CD4-positive, alpha-beta memory T cell (primary cell): ENCODE data around the gene TTC39C. TPM values are rescaled to one million over a fixed set of nuclear protein-coding genes. Genes with fewer than 3 reads are reported as not detected.
"Not testable (repeated sequence)": the region's sequence is repeated elsewhere in the genome, so short reads cannot be mapped to it uniquely, and the experiment has no call there.

ENCODE experiments used
- CTCF ChIA-PET: fragments of 350-600 bp; sonication (Branson Sonifier 250); formaldehyde crosslinking; loops from one replicate; lab custom pipeline; 2021; ENCODE audit warnings: inconsistent platforms; ENCODE audit not compliant: partially characterized antibody; lab: Charles Lee
- POLR2A ChIA-PET: fragments of 350-600 bp; sonication (Branson Sonifier 250); formaldehyde crosslinking; loops from one replicate; lab custom pipeline; 2021; ENCODE audit not compliant: partially characterized antibody; lab: Charles Lee
- DNase-seq, 5 donors: peaks; one replicate each; pipeline versions ENCODE4 v3.0.0 to v3.0.0-alpha.2; 2020 to 2022; ENCODE audit warnings: mixed read lengths in 1 of 5
- H3K27ac ChIP-seq: one replicate; pipeline ENCODE4 v1.7.0; 2013; ENCODE audit warnings: low read depth, low read length
- H3K27me3 ChIP-seq: 2 replicates; pipeline ENCODE4 v1.7.0; 2013; ENCODE audit warnings: mild to moderate bottlenecking, low read length, moderate library complexity; ENCODE audit not compliant: insufficient read depth
- H3K36me3 ChIP-seq: 2 replicates; pipeline ENCODE4 v1.7.0; 2013; ENCODE audit warnings: mild to moderate bottlenecking, low read length, moderate library complexity; ENCODE audit not compliant: insufficient read depth
- H3K4me1 ChIP-seq: 2 replicates; pipeline ENCODE4 v1.7.0; 2013; ENCODE audit warnings: mild to moderate bottlenecking, low read length, moderate library complexity; ENCODE audit not compliant: insufficient read depth
- H3K4me3 ChIP-seq, 2 donors: one replicate each; pipeline ENCODE4 v1.7.0; 2013; ENCODE audit warnings: low read length in 2 of 2, mild to moderate bottlenecking in 1 of 2
- H3K9me3 ChIP-seq, 2 donors: one replicate each; pipeline ENCODE4 v1.7.0; 2013; ENCODE audit warnings: low read length in 2 of 2, control low read depth in 1 of 2; ENCODE audit not compliant: control insufficient read depth in 1 of 2
- H3K27ac Mint-ChIP-seq, 7 donors: one replicate each; pipeline ENCODE4 v1.8.0; 2020 to 2021; ENCODE audit warnings: mixed read lengths in 7 of 7, mild to moderate bottlenecking in 6 of 7, inconsistent platforms in 3 of 7, moderate library complexity in 3 of 7
- H3K27me3 Mint-ChIP-seq, 2 donors: one replicate each; pipeline ENCODE4 v1.8.0; 2020 to 2021; ENCODE audit warnings: mixed read lengths in 2 of 2
- H3K36me3 Mint-ChIP-seq, 2 donors: one replicate each; pipeline ENCODE4 v1.8.0; 2020 to 2021; ENCODE audit warnings: mixed read lengths in 2 of 2, inconsistent platforms in 1 of 2, mild to moderate bottlenecking in 1 of 2
- H3K4me1 Mint-ChIP-seq, 4 donors: one replicate each; pipeline ENCODE4 v1.8.0; 2020 to 2021; ENCODE audit warnings: mixed read lengths in 4 of 4, mild to moderate bottlenecking in 1 of 4
- H3K4me3 Mint-ChIP-seq, 8 donors: one replicate each; pipeline ENCODE4 v1.8.0; 2020 to 2021; ENCODE audit warnings: mixed read lengths in 8 of 8, mild to moderate bottlenecking in 7 of 8, moderate library complexity in 6 of 8, inconsistent platforms in 3 of 8
- H3K9me3 Mint-ChIP-seq, 8 donors: one replicate each; pipeline ENCODE4 v1.8.0; 2020 to 2021; ENCODE audit warnings: mixed read lengths in 8 of 8, mild to moderate bottlenecking in 5 of 8, inconsistent platforms in 3 of 8, moderate library complexity in 1 of 8
- intact Hi-C: fragments of 100-400 bp; cut with micrococcal nuclease; formaldehyde crosslinking; loops from one replicate; pipeline ENCODE4 v1.15.1; 2023
- polyA plus RNA-seq, 2 donors: library from polyadenylated mRNA; unstranded; fragments of 300-500 nt; fragmentation: Illumina TruSeq; gene quantifications; one replicate each; pipeline ENCODE4 v1.2.3, GENCODE V29; 2021
- total RNA-seq, 2 experiments: library from RNA; stranded (reverse); gene quantifications; one replicate each; pipeline ENCODE4 v1.2.3, GENCODE V29; 2021

TTC39C gene
- total and polyA plus RNA-seq, 4 experiments from 2014 or later, result 134 to 180 (median 167) TPM

DNA sequence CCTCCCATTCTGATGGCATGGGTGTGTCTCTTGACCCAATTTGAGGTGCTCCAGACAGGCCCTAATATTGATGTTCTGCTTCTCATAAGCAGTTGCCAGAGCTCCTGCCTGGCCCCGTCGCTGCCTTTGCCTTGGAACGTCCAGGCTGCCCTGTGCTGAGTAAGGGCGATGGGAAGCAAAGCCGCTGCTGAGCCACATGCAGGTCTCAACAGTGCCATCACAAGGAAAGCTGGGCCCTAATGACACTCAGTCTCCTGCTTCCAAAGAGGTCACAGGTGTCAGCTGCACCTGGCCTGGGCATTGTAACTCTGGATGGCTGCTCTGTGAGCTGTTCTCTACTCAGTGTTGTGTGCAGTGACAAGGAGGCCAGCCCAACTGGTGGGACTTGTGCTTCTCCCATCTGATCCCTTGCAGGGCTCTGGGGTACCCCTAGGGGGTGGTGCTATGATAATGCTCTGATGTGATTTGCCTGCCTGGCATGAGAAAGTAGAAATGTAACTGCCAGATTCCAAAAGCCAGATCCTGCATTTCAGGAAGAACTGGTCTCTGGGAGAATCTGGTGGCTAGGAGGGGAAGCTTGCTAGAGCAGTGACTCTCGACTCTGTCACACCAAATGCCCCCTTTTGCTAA is 8.7 kb downstream of the TTC39C start:
- no peaks in the 10 kb centered on the region for H3K9me3 Mint-ChIP-seq
- Histone ChIP-seq H3K9me3 (no peaks in the 10 kb centered on the region), H3K4me1 (peaks cover 98% of the 10 kb centered on the region), H3K36me3 (peaks cover 34% of the 10 kb centered on the region), H3K27ac (no peak overlapping the region), H3K4me3 (no peak overlapping the region), H3K27me3 (no peaks in the 10 kb centered on the region)
- POLR2A ChIA-PET, result interaction anchor here (0.6 to 1.1 kb wide), 5 partner anchors 12 to 94 kb away, joined by 3 read pairs; no protein-coding TSS in a partner anchor
- peak overlapping the region in 6 of 8 donors; percentile 21 to 96 (median 50) for H3K4me3 Mint-ChIP-seq
- H3K4me1 Mint-ChIP-seq, result peaks cover 81 to 99% (median 93%) of the 10 kb centered on the region in 4 donors
- H3K36me3 Mint-ChIP-seq, result peaks cover 50 to 74% of the 10 kb centered on the region in 2 donors
- peak overlapping the region; percentile 18 to 87 (median 62) for H3K27ac Mint-ChIP-seq
- H3K27me3 Mint-ChIP-seq, result no peaks in the 10 kb centered on the region
- CTCF ChIA-PET, result interaction anchor here (0.7 to 1.4 kb wide), 2 partner anchors 52 to 90 kb away, joined by 3 to 4 read pairs; no protein-coding TSS in a partner anchor
- DNase-seq, result no peak
- intact Hi-C loops, result no loop called here

DNA sequence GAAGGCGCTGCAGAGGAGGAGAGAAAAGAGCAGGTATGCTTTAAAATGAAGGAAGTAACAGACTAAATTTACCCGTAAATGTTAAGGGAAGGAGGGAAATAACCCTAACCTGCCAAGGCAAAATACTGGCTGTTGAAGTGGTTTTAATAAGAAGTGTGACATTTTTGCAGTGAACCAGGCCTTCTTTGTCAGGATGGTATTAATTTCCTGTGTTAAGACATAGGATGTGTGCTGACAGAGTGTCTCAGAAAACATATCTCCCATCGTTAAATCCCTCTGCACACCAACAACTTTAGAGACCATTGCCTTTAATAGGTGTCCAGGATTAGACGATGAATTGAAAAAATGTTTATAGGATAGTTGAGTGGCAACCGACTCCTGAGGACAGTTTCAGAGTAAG is 9.9 kb downstream of the TTC39C start:
- Mint-ChIP-seq H3K27ac (peak overlapping the region; percentile 1 to 93 (median 67)), H3K36me3 (peaks cover 50 to 68% of the 10 kb centered on the region in 2 donors), H3K4me3 (peak overlapping the region in 7 of 8 donors; percentile 10 to 70 (median 31)), H3K9me3 (no peaks in the 10 kb centered on the region), H3K4me1 (peaks cover 78 to 97% (median 88%) of the 10 kb centered on the region in 4 donors), H3K27me3 (no peaks in the 10 kb centered on the region)
- H3K4me3 ChIP-seq, result no peak overlapping the region
- ChIA-PET CTCF (no interaction called here), POLR2A (no interaction called here)
- peak overlapping the region; percentile 4 for H3K27ac ChIP-seq
- no peak for DNase-seq
- H3K4me1 ChIP-seq, result peaks cover 95% of the 10 kb centered on the region
- H3K27me3 ChIP-seq, result no peaks in the 10 kb centered on the region
- no peaks in the 10 kb centered on the region for H3K9me3 ChIP-seq
- intact Hi-C loops, result no loop called here
- peaks cover 34% of the 10 kb centered on the region for H3K36me3 ChIP-seq

DNA sequence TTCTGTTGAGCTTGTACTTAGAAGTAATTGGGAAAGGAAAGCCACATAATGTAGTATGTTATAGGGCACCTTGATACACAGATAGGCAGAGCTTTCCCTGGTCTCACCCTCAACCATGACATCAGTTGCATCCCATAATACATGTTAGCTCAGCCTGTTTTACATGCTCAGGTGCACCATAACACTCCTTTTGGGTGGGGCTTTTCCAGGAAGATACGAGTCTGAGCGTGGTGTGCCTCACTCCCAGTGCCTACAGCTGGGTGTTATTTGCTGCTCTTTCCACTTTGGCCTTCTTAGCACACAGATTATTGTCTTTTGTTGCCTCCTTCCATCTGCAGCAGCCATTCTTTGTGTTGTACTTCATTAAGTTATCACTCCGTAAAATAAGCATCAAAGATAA is 11.9 kb downstream of the TTC39C start:
- peak overlapping the region in 6 of 8 donors; percentile 28 to 67 (median 56) for H3K4me3 Mint-ChIP-seq
- no peak for DNase-seq
- ChIA-PET CTCF (interaction anchor here (0.6 to 1.8 kb wide), 3 partner anchors 10 to 107 kb away, joined by 3 to 8 read pairs (median 4); no protein-coding TSS in a partner anchor), POLR2A (interaction anchor here (1.5 to 2.5 kb wide), 3 partner anchors 12 to 112 kb away, joined by 5 to 13 read pairs (median 6); partner anchors contain the start of genes CABYR and TTC39C)
- Histone ChIP-seq H3K36me3 (peaks cover 25% of the 10 kb centered on the region), H3K4me3 (no peak overlapping the region), H3K4me1 (peaks cover 94% of the 10 kb centered on the region), H3K27me3 (no peaks in the 10 kb centered on the region), H3K9me3 (no peaks in the 10 kb centered on the region), H3K27ac (no peak overlapping the region)
- intact Hi-C loops, result no loop called here
- peaks cover 71 to 95% (median 82%) of the 10 kb centered on the region in 4 donors for H3K4me1 Mint-ChIP-seq
- no peaks in the 10 kb centered on the region for H3K9me3 Mint-ChIP-seq
- H3K27me3 Mint-ChIP-seq, result no peaks in the 10 kb centered on the region
- H3K36me3 Mint-ChIP-seq, result peaks cover 40 to 64% of the 10 kb centered on the region in 2 donors
- peak overlapping the region; percentile 28 to 82 (median 66) for H3K27ac Mint-ChIP-seq

DNA sequence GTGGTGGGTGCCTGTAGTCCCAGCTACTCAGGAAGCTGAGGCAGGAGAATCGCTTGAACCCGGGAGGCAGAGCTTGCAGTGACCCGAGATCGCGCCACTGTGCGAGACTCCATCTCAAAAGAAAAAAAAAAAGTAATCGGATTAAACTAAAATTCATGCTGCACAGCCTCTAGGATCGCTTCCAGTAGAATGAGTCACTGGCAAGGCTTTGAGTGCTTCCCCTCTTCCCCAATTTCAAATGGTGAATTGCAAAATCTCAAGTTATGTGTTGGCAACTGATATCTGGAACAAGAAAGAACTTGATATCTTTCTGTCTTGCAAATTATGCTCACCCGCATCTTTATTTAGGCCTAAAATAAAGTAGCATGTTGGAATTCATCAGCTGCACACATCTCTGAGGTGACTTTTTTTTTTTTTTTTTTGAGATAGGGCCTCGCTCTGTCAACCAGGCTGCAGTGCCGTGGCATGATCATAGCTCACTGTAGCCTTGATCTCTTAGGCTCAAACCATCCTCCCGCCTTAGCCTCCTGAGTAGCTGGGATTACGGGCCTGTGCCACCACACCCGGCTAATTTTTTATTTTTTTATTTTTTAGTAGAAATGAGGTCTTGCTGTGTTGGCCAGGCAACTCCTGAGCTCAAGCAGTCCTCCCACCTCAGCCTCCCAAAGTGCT is 12.7 kb downstream of the TTC39C start:
- Mint-ChIP-seq H3K4me3 (peak overlapping the region in 6 of 8 donors; percentile 28 to 67 (median 43)), H3K36me3 (peaks cover 41 to 64% of the 10 kb centered on the region in 2 donors), H3K27me3 (no peaks in the 10 kb centered on the region), H3K4me1 (peaks cover 71 to 95% (median 82%) of the 10 kb centered on the region in 4 donors), H3K27ac (peak overlapping the region in 5 of 7 donors; percentile 38 to 79 (median 68)), H3K9me3 (no peaks in the 10 kb centered on the region)
- DNase-seq, result no peak
- H3K4me3 ChIP-seq, result no peak overlapping the region
- CTCF ChIA-PET, result interaction anchor here (1.2 to 1.5 kb wide), 2 partner anchors 9 to 529 kb away, joined by 3 to 4 read pairs; no protein-coding TSS in a partner anchor
- H3K36me3 ChIP-seq, result peaks cover 25% of the 10 kb centered on the region
- H3K9me3 ChIP-seq, result no peaks in the 10 kb centered on the region
- POLR2A ChIA-PET, result interaction anchor here (0.6 to 2.5 kb wide), 6 partner anchors 9 to 116 kb away, joined by 3 to 6 read pairs (median 4); partner anchors contain the start of gene CABYR
- intact Hi-C loops, result no loop called here
- H3K27me3 ChIP-seq, result no peaks in the 10 kb centered on the region
- no peak overlapping the region for H3K27ac ChIP-seq
- peaks cover 94% of the 10 kb centered on the region for H3K4me1 ChIP-seq

DNA sequence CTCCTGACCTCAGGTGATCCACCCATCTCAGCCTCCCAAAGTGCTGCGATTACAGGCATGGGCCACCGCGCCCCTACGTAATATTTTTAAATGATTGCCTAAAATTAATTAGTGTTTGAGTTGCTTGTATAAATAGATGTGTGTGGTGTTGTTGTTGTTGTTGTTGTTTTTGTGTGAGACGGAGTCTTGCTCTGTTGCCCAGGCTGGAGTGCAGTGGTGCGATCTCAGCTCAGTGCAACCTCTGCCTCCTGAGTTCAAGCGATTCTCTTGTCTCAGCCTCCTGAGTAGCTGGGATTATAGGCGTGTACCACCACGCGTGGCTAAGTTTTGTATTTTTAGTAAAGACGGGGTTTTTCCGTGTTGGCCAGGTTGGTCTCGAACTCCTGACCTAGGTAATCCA is 14.4 kb downstream of the TTC39C start:
- H3K9me3 Mint-ChIP-seq, H3K27me3 ChIP-seq, H3K4me3 ChIP-seq, H3K9me3 ChIP-seq, intact Hi-C loops, H3K27ac ChIP-seq, DNase-seq, H3K27me3 Mint-ChIP-seq: not testable (repeated sequence)
- POLR2A ChIA-PET, result interaction anchor here (0.8 to 2.5 kb wide), 2 partner anchors 12 to 47 kb away, joined by 3 to 5 read pairs; no protein-coding TSS in a partner anchor
- peak overlapping the region in 6 of 8 donors; percentile 10 to 73 (median 46) for H3K4me3 Mint-ChIP-seq
- H3K4me1 ChIP-seq, result peaks cover 96% of the 10 kb centered on the region
- peak overlapping the region in 4 of 7 donors; percentile 11 to 71 (median 46) for H3K27ac Mint-ChIP-seq
- CTCF ChIA-PET, result interaction anchor here (0.6 to 1.1 kb wide), 2 partner anchors 19 to 189 kb away, joined by 3 read pairs; no protein-coding TSS in a partner anchor
- H3K4me1 Mint-ChIP-seq, result peaks cover 66 to 95% (median 83%) of the 10 kb centered on the region in 4 donors
- peaks cover 37 to 60% of the 10 kb centered on the region in 2 donors for H3K36me3 Mint-ChIP-seq
- H3K36me3 ChIP-seq, result peaks cover 13% of the 10 kb centered on the region

DNA sequence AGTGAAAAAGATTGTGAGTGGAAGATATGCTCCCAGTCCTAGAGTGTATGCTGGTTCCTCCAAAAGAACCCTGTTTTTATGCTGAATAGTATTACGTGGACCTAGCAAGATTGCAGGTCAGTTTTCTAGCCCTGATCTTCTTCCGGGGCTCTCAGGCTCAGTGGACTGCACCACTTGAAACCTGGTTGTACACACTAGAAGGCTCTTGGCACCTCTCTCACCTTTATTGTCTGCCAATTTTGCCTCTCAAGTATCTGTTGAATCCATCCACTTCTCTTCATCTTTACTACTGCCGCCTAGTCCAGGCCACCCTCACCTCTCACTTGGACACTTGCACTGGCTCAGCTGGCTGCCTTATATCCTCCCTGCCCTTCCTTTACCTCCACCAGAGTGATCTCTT is 16.8 kb downstream of the TTC39C start:
- peaks cover 66 to 93% (median 83%) of the 10 kb centered on the region in 4 donors for H3K4me1 Mint-ChIP-seq
- no peak for DNase-seq
- intact Hi-C loops, result no loop called here
- H3K36me3 Mint-ChIP-seq, result peaks cover 28 to 43% of the 10 kb centered on the region in 2 donors
- ChIA-PET POLR2A (no interaction called here), CTCF (interaction anchor here (0.6 kb wide), 1 partner anchor 102 kb away, joined by 3 read pairs; no protein-coding TSS in a partner anchor)
- Histone ChIP-seq H3K4me3 (no peak overlapping the region), H3K27me3 (no peaks in the 10 kb centered on the region), H3K9me3 (no peaks in the 10 kb centered on the region), H3K27ac (no peak overlapping the region), H3K4me1 (peaks cover 96% of the 10 kb centered on the region), H3K36me3 (no peaks in the 10 kb centered on the region)
- peak overlapping the region in 7 of 8 donors; percentile 0 to 66 (median 56) for H3K4me3 Mint-ChIP-seq
- peak overlapping the region; percentile 5 to 80 (median 53) for H3K27ac Mint-ChIP-seq
- no peaks in the 10 kb centered on the region for H3K27me3 Mint-ChIP-seq
- no peaks in the 10 kb centered on the region for H3K9me3 Mint-ChIP-seq
